HG03457 (cell line): ENCODE data around the gene FERMT3.
A peak's percentile ranks its signal among the peaks of the same experiment; 100 is the strongest.

ENCODE experiments used
- ATAC-seq: cut with Tn5 transposase; IDR thresholded peaks from one replicate; pipeline ENCODE4 v1.9.1; 2021; ENCODE audit warnings: moderate number of reproducible peaks; ENCODE audit not compliant: unreplicated experiment

Gene FERMT3

GRCh38 chr11:64185693-64186491, 20.6 kb upstream of the FERMT3 start, which contains the start of gene STIP1:
STIP1 (plus strand) TSS chr11:64186171; CDS start chr11:64186262, 91 bp downstream.
- peak; percentile 70 for ATAC-seq

GRCh38 chr11:64186492-64187165, 19.9 kb upstream of the FERMT3 start:
- ATAC-seq, result no peak

- no peak for ATAC-seq
Observed at GRCh38 chr11:64192434-64192833, 14.1 kb upstream of the FERMT3 start.

GRCh38 chr11:64196626-64197025, 9.9 kb upstream of the FERMT3 start:
- no peak for ATAC-seq

GRCh38 chr11:64198511-64198910, 8.0 kb upstream of the FERMT3 start:
- no peak for ATAC-seq

GRCh38 chr11:64201543-64201942, 5.0 kb upstream of the FERMT3 start:
- no peak for ATAC-seq

GRCh38 chr11:64202992-64203391, 3.5 kb upstream of the FERMT3 start:
- ATAC-seq, result no peak

GRCh38 chr11:64203421-64204079, 3.0 kb upstream of the FERMT3 start:
- ATAC-seq, result no peak

GRCh38 chr11:64204080-64204440, 2.5 kb upstream of the FERMT3 start:
- no peak for ATAC-seq

- no peak for ATAC-seq
Observed at GRCh38 chr11:64204464-64204989, 2.0 kb upstream of the FERMT3 start.

- no peak for ATAC-seq
Observed at GRCh38 chr11:64207256-64208085, 950 bp downstream of the FERMT3 start.

- ATAC-seq, result no peak
Observed at GRCh38 chr11:64208086-64208795, 1.7 kb downstream of the FERMT3 start.

- no peak for ATAC-seq
Observed at GRCh38 chr11:64208796-64209562, 2.5 kb downstream of the FERMT3 start.

GRCh38 chr11:64209563-64209843, 3.0 kb downstream of the FERMT3 start:
- no peak for ATAC-seq

GRCh38 chr11:64210301-64211020, 3.9 kb downstream of the FERMT3 start:
- ATAC-seq, result no peak

GRCh38 chr11:64211181-64211872, 4.8 kb downstream of the FERMT3 start:
- no peak for ATAC-seq

- no peak for ATAC-seq
Observed at GRCh38 chr11:64216879-64217278, 10.4 kb downstream of the FERMT3 start.

GRCh38 chr11:64218628-64219353, 12.3 kb downstream of the FERMT3 start:
- no peak for ATAC-seq
